HepG2 (cell line): Measurements from ENCODE around the gene RPS14. TPM values are rescaled to one million over a fixed set of nuclear protein-coding genes. Genes with fewer than 3 reads are reported as not detected.
A peak's percentile ranks its signal among the peaks of the same experiment; 100 is the strongest.

ENCODE experiments used
- ELF3 ChIP-seq: IDR thresholded peaks from 2 replicates; pipeline ENCODE4 v1.6.1; 2016; ENCODE audit warnings: missing genetic modification reagents, missing compliant biosample characterization
- IRF2 ChIP-seq: IDR thresholded peaks from 2 replicates; pipeline ENCODE4 v1.6.1; 2018; ENCODE audit warnings: missing genetic modification reagents, missing compliant biosample characterization
- PLRG1 ChIP-seq: fragments of 450-650 bp; conservative IDR thresholded peaks from 2 replicates; pipeline ENCODE4 v1.6.1; 2016
- SCMH1 ChIP-seq: sonication (generic); formaldehyde crosslinking; IDR thresholded peaks from 2 replicates; pipeline ENCODE4 v1.9.0; 2021; ENCODE audit warnings: missing genetic modification reagents, mild to moderate bottlenecking, borderline replicate concordance
- SMARCC2 ChIP-seq: fragments of 450-650 bp; IDR thresholded peaks from 2 replicates; pipeline ENCODE4 v1.6.1; 2017; ENCODE audit warnings: antibody characterized with exemption, mild to moderate bottlenecking
- SP5 ChIP-seq: IDR thresholded peaks from 2 replicates; pipeline ENCODE4 v1.6.1; 2016; ENCODE audit warnings: low read depth, borderline replicate concordance
- STAT6 ChIP-seq: sonication (generic); formaldehyde crosslinking; IDR thresholded peaks from 2 replicates; pipeline ENCODE4 v1.4.0; 2020; ENCODE audit warnings: missing genetic modification reagents, mild to moderate bottlenecking, borderline replicate concordance
- TGIF2 ChIP-seq: IDR thresholded peaks from 2 replicates; pipeline ENCODE4 v1.6.1; 2016; ENCODE audit warnings: control low read depth, missing compliant biosample characterization
- TP53 ChIP-seq: sonication (generic); formaldehyde crosslinking; conservative IDR thresholded peaks from 2 replicates; pipeline ENCODE4 v1.4.0; 2020; ENCODE audit warnings: missing genetic modification reagents
- XRCC5 ChIP-seq: fragments of 200-400 bp; formaldehyde crosslinking; optimal IDR thresholded peaks from 2 replicates; pipeline ENCODE3; 2017; ENCODE audit warnings: mild to moderate bottlenecking, low read length
- ZNF136 ChIP-seq: sonication (generic); formaldehyde crosslinking; IDR thresholded peaks from 2 replicates; pipeline ENCODE4 v1.8.1; 2022; ENCODE audit warnings: low read depth, mild to moderate bottlenecking, moderate library complexity, missing genetic modification reagents
- ZNF318 ChIP-seq: sonication (generic); formaldehyde crosslinking; IDR thresholded peaks from 2 replicates; pipeline ENCODE4 v1.4.0; 2020; ENCODE audit warnings: mild to moderate bottlenecking, missing genetic modification reagents
- ZNF577 ChIP-seq: sonication (generic); formaldehyde crosslinking; IDR thresholded peaks from 2 replicates; pipeline ENCODE4 v1.4.0; 2020; ENCODE audit warnings: mild to moderate bottlenecking, low read depth, missing genetic modification reagents, borderline replicate concordance
- ZNF607 ChIP-seq: sonication (generic); formaldehyde crosslinking; IDR thresholded peaks from 2 replicates; pipeline ENCODE4 v1.5.1; 2020; ENCODE audit warnings: missing genetic modification reagents, mild to moderate bottlenecking, borderline replicate concordance
- ZNF724P ChIP-seq: sonication (generic); formaldehyde crosslinking; IDR thresholded peaks from 2 replicates; pipeline ENCODE4 v1.8.0; 2022; ENCODE audit warnings: missing genetic modification reagents, borderline replicate concordance
- ZNF850 ChIP-seq: sonication (generic); formaldehyde crosslinking; conservative IDR thresholded peaks from 2 replicates; pipeline ENCODE4 v1.9.0; 2021; ENCODE audit warnings: mild to moderate bottlenecking, missing genetic modification reagents
- polyA plus RNA-seq, 8 experiments: library from polyadenylated mRNA; depleted of rRNA in 3 of 8; stranded (reverse) in 7 of 8; unstranded in 1 of 8; fragments of >200 nt; fragmentation: Illumina TruSeq in 4 of 8; extraction: Trizol in 4 of 8; gene quantifications; 2 replicates each; pipeline versions ENCODE4 v1.2.1 to v1.2.3, GENCODE V29; 2011 to 2016; ENCODE audit warnings: low read depth in 4 of 8, missing spikeins in 1 of 8, mixed read lengths in 1 of 8; ENCODE audit not compliant: insufficient read depth in 1 of 8
- total RNA-seq, 5 experiments: library from RNA; depleted of rRNA; stranded (reverse); fragments of >200 nt; fragmentation: Illumina TruSeq; extraction: Trizol; gene quantifications; 2 replicates each; pipeline ENCODE4 v1.2.3, GENCODE V29; 2016; ENCODE audit warnings: low read depth in 1 of 5
- TF ChIP-seq, protein P1 (sequence below): sonication (generic); formaldehyde crosslinking; IDR thresholded peaks from 2 replicates; pipeline ENCODE4 v1.5.0; 2020; ENCODE audit warnings: missing genetic modification reagents, mild to moderate bottlenecking, borderline replicate concordance

Gene RPS14
- total and polyA plus RNA-seq, 2 of the 13 experiments (the other 11 are each of a cell fraction or from before 2014, with no cell fraction given): 2,116 to 3,295 TPM

GRCh38 chr5:150449517-150450339, at the start of gene RPS14 (continued):
- TF ChIP-seq STAT6 (no peak; the same call in 1 of the 2 replicates), SMARCC2 (no peak), TGIF2 (CRISPR knock-in tag) (peak; percentile 23; the same call in 1 of the 2 replicates), ZNF724P (CRISPR knock-in tag) (no peak), IRF2 (CRISPR knock-in tag) (peak; percentile 82), ZNF136 (CRISPR knock-in tag) (0 out of 2 replicates have a peak, but pooled peaks have one; percentile 66), ZNF318 (no peak), SP5 (CRISPR knock-in tag) (peak; percentile 58; the same call in 1 of the 2 replicates), ZNF607 (CRISPR knock-in tag) (peak; percentile 35; the same call in 1 of the 2 replicates), PLRG1 (no peak), SCMH1 (CRISPR knock-in tag) (no peak), ELF3 (CRISPR knock-in tag) (peak; percentile 91), ZNF850 (CRISPR knock-in tag) (no peak), ZNF577 (CRISPR knock-in tag) (no peak), TP53 (CRISPR knock-in tag) (peak; percentile 59; the same call in 1 of the 2 replicates), XRCC5 (peak; percentile 91)
- TF ChIP-seq, protein P1, sequence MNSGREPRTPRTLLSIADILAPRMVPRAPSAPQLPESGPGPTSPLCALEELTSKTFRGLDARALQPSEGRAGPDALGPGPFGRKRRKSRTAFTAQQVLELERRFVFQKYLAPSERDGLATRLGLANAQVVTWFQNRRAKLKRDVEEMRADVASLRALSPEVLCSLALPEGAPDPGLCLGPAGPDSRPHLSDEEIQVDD (CRISPR knock-in tag): 0 out of 2 replicates have a peak, but pooled peaks have one; percentile 33
